Left renal cortex interstitium (tissue), 4 donors: ENCODE data around the gene VPS37B. TPM values are rescaled to one million over a fixed set of nuclear protein-coding genes. Genes with fewer than 3 reads are reported as not detected.

ENCODE experiments used
- DNase-seq, 4 donors: peaks; one replicate each; pipeline ENCODE4 v3.0.0-alpha.2; 2013; ENCODE audit warnings: low read depth in 4 of 4, low spot score in 2 of 4, missing footprints in 1 of 4
- polyA plus RNA-seq, 4 donors: library from polyadenylated mRNA; unstranded; fragments of 120-200 nt; gene quantifications; one replicate each; pipeline ENCODE4 v1.2.1, GENCODE V29; 2013; ENCODE audit not compliant: insufficient read length in 4 of 4

VPS37B gene
- polyA plus RNA-seq, 4 donors = 22.4 to 27.7 (median 26.4) TPM

DNA sequence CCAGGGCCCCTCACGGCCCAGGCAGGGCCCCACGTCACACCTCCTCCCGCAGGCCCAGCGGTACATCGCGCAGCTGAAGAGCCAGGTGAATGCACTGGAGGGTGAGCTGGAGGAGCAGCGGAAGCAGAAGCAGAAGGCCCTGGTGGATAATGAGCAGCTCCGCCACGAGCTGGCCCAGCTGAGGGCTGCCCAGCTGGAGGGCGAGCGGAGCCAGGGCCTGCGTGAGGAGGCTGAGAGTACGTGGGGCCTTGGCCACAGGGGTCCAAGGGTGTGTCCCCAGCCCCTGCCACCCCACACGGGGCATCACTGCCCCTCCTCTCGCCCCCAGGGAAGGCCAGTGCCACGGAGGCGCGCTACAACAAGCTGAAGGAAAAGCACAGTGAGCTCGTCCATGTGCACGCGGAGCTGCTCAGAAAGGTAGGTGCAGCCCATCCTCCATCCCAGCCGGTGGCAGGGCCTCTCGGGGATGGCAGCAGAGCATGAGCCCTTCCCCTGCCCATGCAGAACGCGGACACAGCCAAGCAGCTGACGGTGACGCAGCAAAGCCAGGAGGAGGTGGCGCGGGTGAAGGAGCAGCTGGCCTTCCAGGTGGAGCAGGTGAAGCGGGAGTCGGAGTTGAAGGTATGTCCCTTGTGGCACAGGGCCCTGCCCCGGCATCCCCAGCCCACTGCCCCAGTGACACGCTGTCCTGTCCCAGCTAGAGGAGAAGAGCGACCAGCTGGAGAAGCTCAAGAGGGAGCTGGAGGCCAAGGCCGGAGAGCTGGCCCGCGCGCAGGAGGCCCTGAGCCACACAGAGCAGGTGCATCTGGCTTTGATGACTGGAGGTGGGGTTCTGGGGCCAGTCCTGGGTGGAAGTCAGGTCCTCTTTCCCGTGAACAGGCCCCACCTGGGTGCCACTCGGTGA lies 39.7 kb downstream of the VPS37B start:
- no peak for DNase-seq

- no peak for DNase-seq
These were observed 40.7 kb downstream of the VPS37B start for GRCh38 chr12:122855071-122855829.

DNA sequence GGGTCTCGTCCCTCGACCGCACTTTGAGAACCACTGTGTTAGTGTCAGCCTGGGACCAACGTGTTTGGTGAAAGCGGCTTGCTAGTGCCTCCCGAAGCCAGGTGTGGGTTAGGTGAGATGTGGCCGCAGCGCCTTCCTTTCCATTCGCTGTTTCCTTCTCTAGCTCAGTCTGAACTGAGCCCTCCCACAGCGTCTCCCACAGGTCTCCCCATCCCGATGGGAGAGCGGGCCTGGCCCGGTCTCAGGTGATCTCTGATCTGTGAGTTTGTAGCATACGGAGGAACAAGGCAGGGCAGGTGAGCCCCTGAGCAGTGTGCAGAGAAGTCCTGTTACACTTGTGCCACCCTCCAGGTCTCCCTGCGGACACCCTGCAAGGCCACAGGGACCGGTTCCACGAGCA lies 41.4 kb downstream of the VPS37B start:
- DNase-seq = no peak

DNA sequence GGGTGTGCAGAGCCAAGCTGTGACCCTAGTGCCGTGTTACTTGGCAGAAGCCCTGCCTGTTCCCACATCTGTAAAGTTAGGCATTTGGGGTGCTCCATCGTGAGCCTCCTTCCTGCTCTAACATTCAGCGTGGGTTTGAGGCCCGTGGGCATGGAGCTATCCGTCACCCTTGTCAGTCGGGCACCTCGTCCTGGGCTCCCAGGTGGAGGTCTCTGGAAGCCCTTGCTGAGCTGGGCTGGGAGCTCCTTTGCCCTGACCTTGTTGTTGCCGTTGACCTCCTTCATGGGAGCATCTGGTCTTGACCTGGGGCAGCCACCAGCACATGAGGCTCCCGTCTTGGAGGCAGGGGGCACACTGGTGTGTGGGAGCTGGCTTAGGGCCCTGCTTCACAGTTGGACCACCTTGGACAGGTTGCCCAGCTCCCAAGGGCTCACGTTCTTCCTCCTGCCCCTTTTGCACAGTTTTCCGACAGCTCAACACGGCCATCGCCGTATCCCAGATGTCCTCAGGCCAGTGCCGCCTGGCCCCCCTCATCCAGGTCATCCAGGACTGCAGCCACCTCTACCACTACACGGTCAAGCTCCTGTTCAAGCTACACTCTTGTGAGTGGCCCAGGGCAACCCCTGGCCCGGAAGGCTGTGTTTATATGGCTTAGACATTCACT lies 42.2 kb downstream of the VPS37B start:
- DNase-seq = no peak

GRCh38 chr12:122852336-122853275 lies 43.3 kb downstream of the VPS37B start:
- DNase-seq = no peak

DNA sequence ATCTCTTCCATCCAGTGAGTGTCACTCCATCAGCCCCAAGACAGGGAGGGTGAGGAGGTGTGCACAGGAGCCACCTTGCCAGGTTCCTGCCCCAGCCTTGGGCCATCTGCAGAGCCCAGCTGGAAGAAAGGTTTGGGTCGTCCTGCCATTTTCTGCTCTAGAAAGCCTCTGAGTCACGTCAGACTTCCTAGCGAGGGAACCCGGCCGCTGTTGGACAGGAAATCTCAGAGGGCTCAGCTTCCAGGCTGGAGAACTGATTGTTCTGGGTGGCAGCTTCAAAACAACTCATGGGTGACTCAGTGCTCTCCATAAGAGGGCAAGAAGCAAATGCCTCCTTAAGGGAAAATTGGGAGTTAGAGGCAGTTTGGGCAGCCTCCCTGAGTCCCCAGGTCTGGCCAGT lies 44.1 kb downstream of the VPS37B start:
- no peak for DNase-seq

- no peak for DNase-seq
These were observed 45.1 kb downstream of the VPS37B start for GRCh38 chr12:122850695-122851350.

DNA sequence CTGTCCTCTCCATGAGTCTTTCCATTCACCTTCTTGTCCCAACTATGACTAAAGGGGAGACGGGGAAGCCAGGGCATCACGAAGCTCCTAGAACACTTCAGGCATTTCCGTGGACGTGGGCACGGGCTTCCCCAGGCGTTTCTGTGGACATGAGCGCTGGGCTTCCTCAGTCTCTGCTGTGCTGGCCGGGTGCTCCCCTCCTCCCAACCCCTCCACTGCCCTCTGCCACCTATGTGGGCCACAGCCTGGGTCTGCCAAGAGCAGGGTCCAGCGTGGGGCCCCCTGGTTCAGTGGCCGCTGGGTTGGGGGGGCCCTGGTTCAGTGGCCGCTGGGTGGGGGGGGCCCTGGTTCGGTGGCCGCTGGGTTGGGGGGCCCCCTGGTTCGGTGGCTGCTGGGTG lies 45.9 kb downstream of the VPS37B start:
- DNase-seq = no peak

- DNase-seq = no peak
These were observed 46.4 kb downstream of the VPS37B start for GRCh38 chr12:122849352-122850047.

- no peak for DNase-seq
These were observed 47.2 kb downstream of the VPS37B start for GRCh38 chr12:122848471-122849351.

DNA sequence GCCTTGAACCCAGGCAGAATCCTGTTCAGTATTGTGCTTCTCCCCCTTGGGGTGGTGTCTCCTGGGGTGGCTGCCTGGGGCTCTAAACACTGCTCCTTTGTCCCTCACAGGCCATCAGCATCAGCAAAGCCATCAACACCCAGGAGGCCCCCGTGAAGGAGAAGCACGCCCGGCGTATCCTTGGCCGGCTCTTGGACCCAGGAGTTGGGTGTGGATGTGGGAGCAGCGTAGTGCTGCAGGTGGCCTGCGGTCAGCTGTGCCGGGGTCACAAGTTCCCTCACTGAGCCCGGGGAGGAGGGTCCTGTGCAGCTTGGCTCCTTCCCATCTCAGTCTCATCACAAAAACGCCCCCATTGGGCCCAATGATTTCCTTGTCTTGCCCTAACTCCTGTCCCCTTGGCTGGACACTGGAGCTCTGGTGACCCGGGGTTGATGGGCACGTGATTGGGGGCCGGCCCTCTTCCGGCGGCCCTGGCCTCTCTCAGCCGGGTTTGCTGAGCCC lies 48.0 kb downstream of the VPS37B start:
- no peak for DNase-seq

- no peak for DNase-seq
These were observed 48.4 kb downstream of the VPS37B start for GRCh38 chr12:122847516-122847836.

GRCh38 chr12:122846622-122847515 lies 49.1 kb downstream of the VPS37B start:
- no peak for DNase-seq

GRCh38 chr12:122845865-122846621 lies 49.9 kb downstream of the VPS37B start:
- no peak for DNase-seq

- no peak for DNase-seq
These were observed 50.7 kb downstream of the VPS37B start for GRCh38 chr12:122845041-122845864.
